ENCODE results near the gene GRM2. TPM values are rescaled to one million over a fixed set of nuclear protein-coding genes. Genes with fewer than 3 reads are reported as not detected.

The GRM2 gene
- total and polyA plus RNA-seq, 2 of the 8 experiments (the other 6 are each of a cell fraction or from before 2014, with no cell fraction given) = 3.9 to 10.5 TPM

GRCh38 chr3:51676102-51676640 lies 30.7 kb upstream of the GRM2 start:
- peaks cover 4% of the 10 kb centered on the region; the same call in 1 of the 2 replicates for H3K23me2 ChIP-seq (ENCODE audit: low read depth, low read length)
- TF ChIP-seq E2F6 (IDR thresholded peaks at IDR 0.05) (no peak), RBBP5 (IDR thresholded peaks at IDR 0.05; ENCODE audit: borderline replicate concordance, low read depth, low read length) (no peak), EP300 (IDR thresholded peaks at IDR 0.05; ENCODE audit: borderline replicate concordance in 1 of 2, low read depth in 2 of 2, low read length in 2 of 2) (no peak), SP2 (IDR thresholded peaks at IDR 0.05; ENCODE audit: low read length) (no peak), CBX5 (IDR thresholded peaks at IDR 0.05; ENCODE audit: low read depth, low read length) (no peak), TCF12 (IDR thresholded peaks at IDR 0.05; ENCODE audit: low read depth, low read length) (no peak), JUN (IDR thresholded peaks at IDR 0.05; ENCODE audit: low read depth, low read length) (no peak), HDAC2 (IDR thresholded peaks at IDR 0.05; ENCODE audit: borderline replicate concordance in 1 of 2, low read depth in 2 of 2, low read length in 2 of 2) (no peak), ASH2L (IDR thresholded peaks at IDR 0.05; ENCODE audit: low read length) (no peak), ATF3 (IDR thresholded peaks at IDR 0.05; ENCODE audit: insufficient read depth, low read depth, low read length) (no peak), SAP30 (IDR thresholded peaks at IDR 0.05; ENCODE audit: insufficient read depth, insufficient replicate concordance, low read length) (no peak), CREB1 (IDR thresholded peaks at IDR 0.05) (no peak)

More at GRCh38 chr3:51676102-51676640, 30.7 kb upstream of the GRM2 start:
- Histone ChIP-seq H4K91ac (replicated peaks; ENCODE audit: insufficient read length, low read length) (no peak overlapping the region), H2AFZ (ENCODE audit: low read length) (no peak overlapping the region), H3K27me3 (replicated peaks in 1 of 4; ENCODE audit: control insufficient read depth in 3 of 4, extremely low read depth in 1 of 4, insufficient read depth in 3 of 4, low read length in 3 of 4) (no peaks in the 10 kb centered on the region), H3K36me3 (ENCODE audit: control insufficient read depth in 2 of 4, insufficient read depth in 4 of 4, low read length in 3 of 4) (no peaks in the 10 kb centered on the region), H3K27ac (ENCODE audit: low read depth, low read length) (no peak overlapping the region), H3K14ac (ENCODE audit: insufficient read length) (no peak overlapping the region), H3K4me2 (ENCODE audit: insufficient read depth in 1 of 2, low read depth in 2 of 2, low read length in 2 of 2) (no peak overlapping the region), H2BK5ac (ENCODE audit: low read depth, low read length) (no peak overlapping the region), H2BK20ac (ENCODE audit: low read length) (no peak overlapping the region), H2BK12ac (ENCODE audit: low read depth, low read length) (no peak overlapping the region), H3K79me1 (ENCODE audit: low read depth, low read length) (peaks cover 3% of the 10 kb centered on the region; the same call in 1 of the 2 replicates), H3K56ac (replicated peaks; ENCODE audit: insufficient read length, low read depth, low read length) (no peak overlapping the region), H3K4me1 (replicated peaks in 1 of 4; ENCODE audit: control insufficient read depth in 3 of 4, insufficient read depth in 4 of 4, low read length in 3 of 4) (peaks cover 0 to 7% (median 4%) of the 10 kb centered on the region in 4 experiments; a peak in 4 of 7 replicates), H3K4ac (replicated peaks; ENCODE audit: insufficient read length, low read depth, low read length) (no peak overlapping the region), H2AK5ac (ENCODE audit: low read depth, low read length) (no peak overlapping the region), H3K23ac (ENCODE audit: insufficient read length) (no peak overlapping the region), H3K79me2 (ENCODE audit: control insufficient read depth in 1 of 2, insufficient read depth in 2 of 2, low read length in 2 of 2) (no peaks in the 10 kb centered on the region), H4K20me1 (replicated peaks in 1 of 2; ENCODE audit: control insufficient read depth in 1 of 2, insufficient read depth in 2 of 2, low read length in 2 of 2) (no peaks in the 10 kb centered on the region), H3K9ac (replicated peaks in 1 of 4; ENCODE audit: extremely low read depth in 1 of 4, low read depth in 3 of 4, low read length in 3 of 4) (no peak overlapping the region), H3K9me3 (ENCODE audit: insufficient read depth in 2 of 2, low read depth in 1 of 2, low read length in 1 of 2) (no peaks in the 10 kb centered on the region), H4K5ac (ENCODE audit: insufficient read length, low read depth, low read length) (no peak overlapping the region), H2BK15ac (ENCODE audit: low read length) (no peak overlapping the region), H4K8ac (ENCODE audit: extremely low read depth, insufficient read depth, low read length) (no peak overlapping the region), H2BK120ac (replicated peaks; ENCODE audit: low read depth, low read length) (no peak overlapping the region), H3K4me3 (ENCODE audit: extremely low read depth in 1 of 4, insufficient read depth in 2 of 4, low read depth in 3 of 4, low read length in 4 of 4) (no peak overlapping the region), H3K18ac (ENCODE audit: extremely low read depth, low read length) (no peak overlapping the region)
- FAIRE-seq (no peak), DNase-seq (ENCODE audit: low read depth in 1 of 2, low spot score in 2 of 2) (no peak)
- POLR2A ChIA-PET (ENCODE audit: partially characterized antibody) = no interaction called here
- CTCF ChIA-PET (ENCODE audit: partially characterized antibody) = interaction anchor here (0.9 to 10.9 kb wide), 7 partner anchors 12 to 329 kb away, joined by 3 to 137 read pairs (median 3); partner anchors contain the start of gene DCAF1
- WGBS, 2 experiments (ENCODE audit: extremely low coverage in 1 of 2, insufficient coverage in 1 of 2, insufficient read length in 1 of 2, insufficient replicate concordance in 2 of 2, low coverage in 1 of 2, low lambda C conversion rate in 2 of 2, missing lambda C conversion rate in 1 of 2) = 89% methylated on average over 3 of the region's 3 CpGs; no CpG with 5 or more reads in 1 of the 2 experiments

All from H1 (cell line).